ENCODE results near the gene HMGA1. TPM values are rescaled to one million over a fixed set of nuclear protein-coding genes. Genes with fewer than 3 reads are reported as not detected.
"Not testable (repeated sequence)": the region's sequence is repeated elsewhere in the genome, so short reads cannot be mapped to it uniquely, and the experiment has no call there.

HMGA1 gene
- total RNA-seq, 3 donors from 2014 or later: 49.4 to 176 (median 124) TPM

DNA sequence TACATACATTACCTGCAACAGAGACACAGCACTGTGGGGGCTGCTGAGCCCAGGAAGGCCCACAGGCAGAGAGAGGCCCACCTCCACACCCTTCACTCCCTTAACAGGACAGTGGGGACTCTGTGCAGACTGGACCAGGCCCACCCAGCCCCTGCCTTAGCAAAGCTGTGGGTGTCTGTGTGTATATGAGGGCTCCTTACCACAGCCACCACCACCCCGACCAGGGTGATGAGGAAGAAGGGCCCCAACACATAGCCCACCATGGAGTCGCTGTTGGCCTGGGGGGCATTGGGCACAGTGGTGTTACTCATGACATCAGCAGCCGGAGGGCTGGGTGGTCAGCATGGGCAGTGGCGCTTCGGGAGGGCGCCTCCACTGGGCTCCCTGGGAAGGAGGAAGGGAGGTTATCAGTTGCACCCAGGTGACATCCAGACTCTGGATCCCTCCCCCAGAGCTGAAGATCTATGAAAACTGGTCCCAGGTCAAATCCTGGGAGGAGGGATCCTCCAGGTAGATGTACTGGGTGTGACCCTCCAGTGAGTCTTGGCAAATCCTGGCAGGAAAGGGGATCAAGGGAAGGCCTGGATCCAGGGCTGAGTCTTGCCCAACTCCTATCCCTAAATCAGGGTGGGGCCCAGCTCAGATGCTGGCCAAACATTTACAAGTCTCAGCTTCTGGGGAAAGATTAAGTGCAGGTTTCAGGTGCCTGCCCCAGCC is 11.0 kb downstream of the HMGA1 start:
- DNase-seq: no peak
- intact Hi-C loops (cut with DNase I, micrococcal nuclease): loop anchor here (10.0 kb wide), 1 partner anchor 167 kb away; no protein-coding TSS in a partner anchor
- Histone ChIP-seq H3K4me1 (ENCODE audit: low read depth) (peaks cover 12% of the 10 kb centered on the region), H3K36me3 (ENCODE audit: low read depth) (no peaks in the 10 kb centered on the region), H3K4me3 (no peak overlapping the region), H3K9me3 (no peaks in the 10 kb centered on the region)
- ATAC-seq: no peak
- TF ChIP-seq, protein P1, sequence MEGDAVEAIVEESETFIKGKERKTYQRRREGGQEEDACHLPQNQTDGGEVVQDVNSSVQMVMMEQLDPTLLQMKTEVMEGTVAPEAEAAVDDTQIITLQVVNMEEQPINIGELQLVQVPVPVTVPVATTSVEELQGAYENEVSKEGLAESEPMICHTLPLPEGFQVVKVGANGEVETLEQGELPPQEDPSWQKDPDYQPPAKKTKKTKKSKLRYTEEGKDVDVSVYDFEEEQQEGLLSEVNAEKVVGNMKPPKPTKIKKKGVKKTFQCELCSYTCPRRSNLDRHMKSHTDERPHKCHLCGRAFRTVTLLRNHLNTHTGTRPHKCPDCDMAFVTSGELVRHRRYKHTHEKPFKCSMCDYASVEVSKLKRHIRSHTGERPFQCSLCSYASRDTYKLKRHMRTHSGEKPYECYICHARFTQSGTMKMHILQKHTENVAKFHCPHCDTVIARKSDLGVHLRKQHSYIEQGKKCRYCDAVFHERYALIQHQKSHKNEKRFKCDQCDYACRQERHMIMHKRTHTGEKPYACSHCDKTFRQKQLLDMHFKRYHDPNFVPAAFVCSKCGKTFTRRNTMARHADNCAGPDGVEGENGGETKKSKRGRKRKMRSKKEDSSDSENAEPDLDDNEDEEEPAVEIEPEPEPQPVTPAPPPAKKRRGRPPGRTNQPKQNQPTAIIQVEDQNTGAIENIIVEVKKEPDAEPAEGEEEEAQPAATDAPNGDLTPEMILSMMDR (IDR thresholded peaks at IDR 0.05): no peak

DNA sequence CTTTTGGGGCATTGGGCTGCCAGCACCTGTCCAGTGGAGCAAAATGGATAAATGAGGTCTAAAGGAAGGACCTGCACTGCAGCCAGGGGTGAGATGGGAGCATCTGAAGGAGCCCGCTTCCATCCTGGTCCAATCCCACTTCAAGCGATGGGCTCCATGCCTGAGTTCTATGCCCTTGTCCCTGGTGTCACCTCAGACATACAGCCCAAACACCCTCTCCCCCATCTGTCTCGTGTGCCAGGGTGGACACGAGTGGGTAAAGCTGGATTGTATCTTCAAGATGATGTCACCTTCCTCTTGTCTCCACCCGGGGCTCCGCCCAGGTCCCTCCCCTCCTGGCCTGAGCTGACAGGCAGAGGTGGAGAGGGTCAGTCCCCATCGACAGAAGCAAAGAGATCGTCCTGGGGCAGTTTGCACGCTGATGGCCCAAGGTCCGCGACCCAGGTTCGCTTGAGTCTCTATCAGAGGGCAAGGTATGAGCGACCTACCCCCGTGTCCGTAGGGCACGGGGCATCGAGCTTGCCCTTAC is 11.6 kb downstream of the HMGA1 start:
- intact Hi-C loops (cut with DNase I, micrococcal nuclease): loop anchor here (10.0 kb wide), 1 partner anchor 167 kb away; no protein-coding TSS in a partner anchor
- ATAC-seq (peak; percentile 60), DNase-seq (peak; percentile 70 to 88 (median 77))
- no peaks in the 10 kb centered on the region for H3K36me3 ChIP-seq (ENCODE audit: low read depth)
- H3K9me3 ChIP-seq: no peaks in the 10 kb centered on the region
- TF ChIP-seq, protein P1 (IDR thresholded peaks at IDR 0.05): no peak
- peaks cover 12% of the 10 kb centered on the region for H3K4me1 ChIP-seq (ENCODE audit: low read depth)
- H3K4me3 ChIP-seq: peak overlapping the region; percentile 35

DNA sequence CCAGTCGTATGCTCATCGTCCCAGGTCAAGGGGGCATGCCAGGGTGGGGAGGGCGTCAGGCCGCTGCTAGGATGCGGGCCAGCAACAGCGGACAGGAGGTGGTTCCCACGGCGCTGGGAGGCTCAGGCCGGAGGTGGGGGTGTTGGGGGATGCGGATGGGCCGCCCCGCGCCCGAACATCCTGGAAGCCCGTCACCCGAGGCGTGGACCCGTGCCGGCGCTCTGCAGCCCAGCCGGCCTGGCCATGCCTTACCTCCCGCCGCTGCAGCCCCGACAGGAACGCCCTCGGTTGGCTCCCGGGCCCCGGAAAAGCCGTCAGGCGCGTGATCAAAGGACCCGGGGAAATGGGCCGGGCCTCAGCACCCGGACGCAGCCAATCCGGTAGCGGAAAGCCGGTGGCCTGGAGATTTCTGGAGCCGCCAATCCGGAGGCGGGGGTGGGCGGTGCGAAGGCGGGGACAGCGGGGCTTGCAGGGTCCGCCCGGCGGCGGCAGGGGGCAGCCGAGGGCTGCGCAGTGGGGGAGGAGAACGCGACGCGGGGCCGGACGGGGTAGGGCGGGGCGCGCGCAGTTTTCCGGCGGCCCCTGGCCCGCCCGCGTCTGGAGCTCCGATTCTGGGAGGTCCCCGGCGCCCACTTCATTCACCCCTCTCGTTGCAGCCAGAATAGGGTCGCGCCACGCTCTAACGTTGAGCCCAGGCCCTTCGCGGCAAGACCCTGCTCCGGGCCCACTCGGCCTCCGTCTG is 12.2 kb downstream of the HMGA1 start, which contains the start of gene SMIM29:
SMIM29 (minus strand) TSS at position 280 of the 742 bp plus-strand sequence. CDS start 1,215 bp downstream, outside the sequence.
- TF ChIP-seq, protein P1 (IDR thresholded peaks at IDR 0.05): peak; percentile 94
- DNase-seq (peak; percentile 97 to 99 (median 98)), ATAC-seq (peak; percentile 95)
- Histone ChIP-seq H3K4me1 (ENCODE audit: low read depth) (peaks cover 12% of the 10 kb centered on the region), H3K36me3 (ENCODE audit: low read depth) (no peaks in the 10 kb centered on the region), H3K4me3 (peak within 1 kb of the TSS; percentile 35), H3K9me3 (no peaks in the 10 kb centered on the region)
- intact Hi-C loops (cut with DNase I, micrococcal nuclease): loop anchor here (10.0 kb wide), 1 partner anchor 166 kb away; no protein-coding TSS in a partner anchor

DNA sequence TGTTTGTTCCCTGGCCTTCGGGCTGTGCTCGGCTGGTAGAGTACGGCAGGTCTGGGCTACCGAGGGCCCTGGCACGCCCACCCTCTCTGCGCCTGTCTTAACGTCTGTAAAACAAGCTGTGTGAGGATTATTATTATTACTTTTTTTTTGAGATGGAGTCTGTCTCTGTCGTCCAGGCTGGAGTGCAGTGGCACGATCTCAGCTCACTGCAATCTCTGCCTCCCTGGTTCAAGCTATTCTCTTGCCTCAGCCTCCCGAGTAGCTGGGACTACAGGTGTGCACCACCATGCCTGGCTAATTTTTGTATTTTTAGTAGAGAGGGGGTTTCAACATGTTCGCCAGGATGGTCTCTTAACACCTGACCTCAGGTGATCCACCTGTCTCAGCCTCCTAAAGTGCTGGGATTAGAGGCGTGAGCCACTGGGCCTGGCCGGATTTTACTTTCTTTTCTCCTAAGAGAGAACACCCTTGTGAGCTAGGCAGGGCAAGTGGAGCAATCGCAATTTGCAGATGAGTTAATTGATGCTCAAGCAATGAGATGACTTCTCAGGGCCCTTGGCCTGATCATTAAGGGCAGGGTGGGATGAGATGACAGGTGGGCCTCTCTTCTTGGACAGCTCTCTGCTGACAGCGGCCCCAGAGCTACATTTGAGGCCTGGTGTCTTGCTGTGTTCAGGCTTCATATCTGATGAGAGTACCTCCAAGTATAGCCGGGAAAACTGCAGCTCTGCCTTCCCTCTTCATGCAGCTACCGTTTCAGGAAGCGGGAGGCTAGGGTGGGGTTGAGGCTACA is 13.0 kb downstream of the HMGA1 start:
- Histone ChIP-seq H3K36me3 (ENCODE audit: low read depth) (no peaks in the 10 kb centered on the region), H3K9me3 (no peaks in the 10 kb centered on the region), H3K4me1 (ENCODE audit: low read depth) (peaks cover 7% of the 10 kb centered on the region), H3K4me3 (peak overlapping the region; percentile 35)
- intact Hi-C loops (cut with DNase I, micrococcal nuclease): loop anchor here (10.0 kb wide), 1 partner anchor 165 kb away; no protein-coding TSS in a partner anchor
- TF ChIP-seq, protein P1 (IDR thresholded peaks at IDR 0.05): no peak
- ATAC-seq (peak; percentile 42), DNase-seq (no peak)

DNA sequence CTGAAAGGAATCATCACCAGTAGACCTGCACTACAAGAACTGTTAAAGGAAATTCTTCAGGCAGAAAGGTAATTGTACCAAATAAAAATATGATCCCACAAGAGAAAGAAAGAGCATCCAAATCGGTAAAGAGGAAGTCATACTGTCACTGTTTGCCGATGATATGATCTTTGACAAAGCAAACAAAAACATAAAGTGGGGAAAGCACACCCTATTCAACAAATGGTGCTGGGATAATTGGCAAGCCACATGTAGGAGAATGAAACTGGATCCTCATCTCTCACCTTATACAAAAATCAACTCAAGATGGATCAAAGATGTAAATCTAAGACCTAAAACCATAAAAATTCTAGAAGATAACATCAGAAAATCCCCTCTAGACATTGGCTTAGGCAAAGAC is 15.7 kb downstream of the HMGA1 start:
- ATAC-seq; DNase-seq; intact Hi-C loops (cut with DNase I, micrococcal nuclease); H3K9me3 ChIP-seq; H3K4me3 ChIP-seq; H3K36me3 ChIP-seq (ENCODE audit: low read depth); H3K4me1 ChIP-seq (ENCODE audit: low read depth): not testable (repeated sequence)

Data from mucosa of descending colon (tissue), 3 donors.